Heart left ventricle (tissue), 13 donors: ENCODE data around the gene CCDC106.

Experiments
- CTCF ChIP-seq, 12 donors: fragments of 200-600 bp; sonication (generic) in 4 of 12; IDR thresholded peaks; one replicate each; pipeline versions ENCODE4 v1.5.0 to v1.8.0; 2018 to 2022; ENCODE audit warnings: antibody characterized with exemption in 12 of 12, mild to moderate bottlenecking in 5 of 12
- POLR2A ChIP-seq, 2 donors: fragments of 450-650 bp; IDR thresholded peaks; one replicate each; pipeline ENCODE4 v1.6.1; 2017; ENCODE audit warnings: antibody characterized with exemption in 2 of 2, mild to moderate bottlenecking in 2 of 2, moderate library complexity in 2 of 2
- donor health status: ischemic (EF 13 %, LVEDD 7.1; RV severe dilation, severe dysfunction).
- donor health status: DM: no; HTN: yes; CAD: no.
- donor health status: DM: no; HTN: no; CAD: no.
- donor health status: ischemic (EF 25% LVEDD 6.9; RV normal size, moderate dysfunction).
- donor health status: ischemic (EF 25% LVEDD 5.7; RV mildly dilated, moderate dysfunction).
- donor health status: ischemic (EF 35%, LVEDD 5.7; RV mildly dilated, moderate dysfunction).
- donor health status: nonischemic (EF 11% LVEDD 7.7; RV severe dilation, severe dysfunction).
- donor health status: DM: yes; HTN: yes; CAD: no.
- donor health status: PGD.
- donor health status: ischemic (EF 29% LVEDD 5.4; RV normal size, mild dysfunction).
- donor health status: nonischemic (EF 23%, LVEDD 6.1; RV moderate dilation, normal function).

DNA sequence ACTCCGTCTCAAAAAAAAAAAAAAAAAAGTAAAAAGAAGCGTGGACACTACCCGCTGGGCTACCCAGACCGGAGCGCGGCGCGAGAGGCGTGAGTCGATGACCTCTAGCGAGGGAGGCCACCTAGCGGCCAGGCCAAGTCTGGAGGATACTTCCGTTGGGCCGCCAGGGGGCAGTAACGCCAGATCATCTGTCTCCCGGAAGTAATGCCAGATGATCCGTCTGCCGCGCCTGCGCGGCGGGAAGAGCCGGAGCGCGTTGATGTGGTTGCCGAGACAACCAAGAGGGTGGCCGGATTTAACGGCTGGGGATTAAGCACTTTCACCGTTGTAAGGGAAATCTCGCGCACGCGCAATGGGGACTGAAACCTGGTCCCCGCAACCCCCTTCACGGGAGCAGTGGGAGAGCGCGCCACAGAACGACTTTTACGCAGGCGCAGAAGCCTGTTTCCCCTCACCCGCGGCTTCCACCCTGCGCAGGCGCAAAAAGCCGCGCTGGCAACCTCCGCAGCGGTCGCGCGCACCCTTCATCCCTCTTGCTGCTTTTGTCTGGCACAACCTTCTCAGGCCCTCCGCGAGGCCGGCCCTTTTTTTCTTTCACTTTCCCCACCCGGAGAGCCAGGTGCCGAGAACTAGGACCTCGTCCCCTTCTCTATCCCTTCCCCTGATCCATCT is 5.8 kb downstream of the CCDC106 start:
- TF ChIP-seq CTCF (IDR thresholded peaks at IDR 0.05) = peak; percentile 97 to 100 (median 99)
- peak in 1 of 2 donors; percentile 71 for TF ChIP-seq POLR2A (IDR thresholded peaks at IDR 0.05)
